ENCODE data around the gene C18orf54.

DNA sequence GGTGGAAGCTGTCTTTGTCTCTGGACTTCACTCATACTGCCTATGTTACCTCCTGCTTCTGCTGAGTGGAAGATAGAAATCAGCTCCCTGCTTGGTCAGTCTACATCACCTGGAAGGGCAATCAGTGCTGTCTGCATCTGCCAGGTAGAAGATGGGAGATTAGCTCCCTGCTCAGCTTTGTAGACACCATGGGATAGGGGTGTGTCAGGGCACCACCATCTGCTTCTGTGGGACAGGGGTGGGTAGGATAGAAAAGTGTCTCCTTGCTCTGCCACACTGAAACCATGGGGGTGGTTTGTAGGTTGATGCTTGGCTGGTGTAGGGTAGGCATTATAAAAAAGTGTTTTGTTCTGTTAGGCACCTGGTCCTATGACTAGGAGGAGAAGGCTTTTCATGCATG is 34.1 kb upstream of the C18orf54 start:
- TF ChIP-seq, protein P1, sequence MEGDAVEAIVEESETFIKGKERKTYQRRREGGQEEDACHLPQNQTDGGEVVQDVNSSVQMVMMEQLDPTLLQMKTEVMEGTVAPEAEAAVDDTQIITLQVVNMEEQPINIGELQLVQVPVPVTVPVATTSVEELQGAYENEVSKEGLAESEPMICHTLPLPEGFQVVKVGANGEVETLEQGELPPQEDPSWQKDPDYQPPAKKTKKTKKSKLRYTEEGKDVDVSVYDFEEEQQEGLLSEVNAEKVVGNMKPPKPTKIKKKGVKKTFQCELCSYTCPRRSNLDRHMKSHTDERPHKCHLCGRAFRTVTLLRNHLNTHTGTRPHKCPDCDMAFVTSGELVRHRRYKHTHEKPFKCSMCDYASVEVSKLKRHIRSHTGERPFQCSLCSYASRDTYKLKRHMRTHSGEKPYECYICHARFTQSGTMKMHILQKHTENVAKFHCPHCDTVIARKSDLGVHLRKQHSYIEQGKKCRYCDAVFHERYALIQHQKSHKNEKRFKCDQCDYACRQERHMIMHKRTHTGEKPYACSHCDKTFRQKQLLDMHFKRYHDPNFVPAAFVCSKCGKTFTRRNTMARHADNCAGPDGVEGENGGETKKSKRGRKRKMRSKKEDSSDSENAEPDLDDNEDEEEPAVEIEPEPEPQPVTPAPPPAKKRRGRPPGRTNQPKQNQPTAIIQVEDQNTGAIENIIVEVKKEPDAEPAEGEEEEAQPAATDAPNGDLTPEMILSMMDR (IDR thresholded peaks at IDR 0.05; ENCODE audit: low read length), result no peak
- TF ChIP-seq EZH2 (IDR thresholded peaks at IDR 0.05; ENCODE audit: borderline replicate concordance, low read length), result no peak

Data from OCI-LY1 (cell line).